HG02840 (cell line): Measurements from ENCODE around the gene PPIA.

Experiments used
- ATAC-seq: cut with Tn5 transposase; IDR thresholded peaks from one replicate; pipeline ENCODE4 v1.9.1; 2021; ENCODE audit warnings: mild to moderate bottlenecking, moderate library complexity, moderate number of reproducible peaks; ENCODE audit not compliant: unreplicated experiment, low FRiP score

Gene PPIA

GRCh38 chr7:44796504-44797328, at the start of gene PPIA:
PPIA (plus strand) TSS chr7:44796681; CDS start chr7:44796725, 44 bp downstream.
- ATAC-seq = peak; percentile 87

GRCh38 chr7:44748045-44748947, 48.2 kb upstream of the PPIA start, which contains the start of gene ZMIZ2:
ZMIZ2 (plus strand) TSS chr7:44748847; CDS start chr7:44756250, 7,403 bp downstream.
- ATAC-seq = peak; percentile 65

- ATAC-seq = peak; percentile 10
Measured at GRCh38 chr7:44748948-44749731, 47.3 kb upstream of the PPIA start.

- ATAC-seq = no peak
Measured at GRCh38 chr7:44749992-44750391, 46.5 kb upstream of the PPIA start.

- no peak for ATAC-seq
Measured at GRCh38 chr7:44750424-44750823, 46.1 kb upstream of the PPIA start.

GRCh38 chr7:44750921-44751571, 45.4 kb upstream of the PPIA start:
- ATAC-seq = peak; percentile 50

GRCh38 chr7:44752822-44753221, 43.7 kb upstream of the PPIA start:
- ATAC-seq = no peak

GRCh38 chr7:44754802-44755697, 41.4 kb upstream of the PPIA start:
- ATAC-seq = no peak

GRCh38 chr7:44755698-44756627, 40.5 kb upstream of the PPIA start:
- no peak for ATAC-seq

- ATAC-seq = no peak
Measured at GRCh38 chr7:44756904-44757303, 39.6 kb upstream of the PPIA start.

GRCh38 chr7:44757311-44757710, 39.2 kb upstream of the PPIA start:
- ATAC-seq = no peak

- no peak for ATAC-seq
Measured at GRCh38 chr7:44757739-44758138, 38.7 kb upstream of the PPIA start.

GRCh38 chr7:44759246-44759645, 37.2 kb upstream of the PPIA start:
- no peak for ATAC-seq

- no peak for ATAC-seq
Measured at GRCh38 chr7:44760034-44760580, 36.4 kb upstream of the PPIA start.

- no peak for ATAC-seq
Measured at GRCh38 chr7:44761207-44762161, 35.0 kb upstream of the PPIA start.

- ATAC-seq = no peak
Measured at GRCh38 chr7:44762300-44762699, 34.2 kb upstream of the PPIA start.
